Activated B cell treated with CpG ODN at 0.5 μM for 24 hours (primary cell): Measurements from ENCODE around the gene TOM1. TPM values are rescaled to one million over a fixed set of nuclear protein-coding genes. Genes with fewer than 3 reads are reported as not detected.
A peak's percentile ranks its signal among the peaks of the same experiment; 100 is the strongest.

ENCODE experiments used
- ATAC-seq: fragments of 200-7000 bp; cut with Tn5 transposase; one replicate; pipeline ENCODE4 v1.10.0; 2021; ENCODE audit warnings: low read depth, mild to moderate bottlenecking, moderate library complexity
- CTCF ChIA-PET: fragments of 350-600 bp; sonication (Branson Sonifier 250); formaldehyde crosslinking; loops from one replicate; lab custom pipeline; 2021; ENCODE audit warnings: antibody characterized with exemption; lab: Charles Lee
- POLR2A ChIA-PET: fragments of 350-600 bp; sonication (Branson Sonifier 250); formaldehyde crosslinking; loops from one replicate; lab custom pipeline; 2021; ENCODE audit warnings: antibody characterized with exemption; lab: Charles Lee
- DNase-seq: peaks from one replicate; pipeline ENCODE4 v3.0.0; 2022
- H3K27ac Mint-ChIP-seq: one replicate; pipeline ENCODE4 v1.8.0; 2020; ENCODE audit warnings: mixed read lengths
- H3K27me3 Mint-ChIP-seq: one replicate; pipeline ENCODE4 v1.8.0; 2021; ENCODE audit warnings: mixed read lengths
- H3K36me3 Mint-ChIP-seq: one replicate; pipeline ENCODE4 v1.8.0; 2021; ENCODE audit warnings: low read depth, mixed read lengths
- H3K4me1 Mint-ChIP-seq: one replicate; pipeline ENCODE4 v1.8.0; 2021; ENCODE audit warnings: mixed read lengths
- H3K4me3 Mint-ChIP-seq: one replicate; pipeline ENCODE4 v1.8.0; 2020; ENCODE audit warnings: mild to moderate bottlenecking, mixed read lengths
- H3K9me3 Mint-ChIP-seq: one replicate; pipeline ENCODE4 v1.8.0; 2020; ENCODE audit warnings: mixed read lengths
- CTCF ChIP-seq: fragments of 200-600 bp; IDR thresholded peaks from one replicate; pipeline ENCODE4 v1.8.0; 2022; ENCODE audit warnings: antibody characterized with exemption, mild to moderate bottlenecking
- intact Hi-C: fragments of 100-400 bp; cut with micrococcal nuclease; formaldehyde crosslinking; loops from one replicate; pipeline ENCODE4 v1.15.1; 2024
- total RNA-seq: library from RNA; stranded (reverse); gene quantifications from 2 replicates; pipeline ENCODE4 v1.2.3, GENCODE V29; 2022

Gene TOM1
- total RNA-seq, 1 donor from 2014 or later = 40.8 TPM

DNA sequence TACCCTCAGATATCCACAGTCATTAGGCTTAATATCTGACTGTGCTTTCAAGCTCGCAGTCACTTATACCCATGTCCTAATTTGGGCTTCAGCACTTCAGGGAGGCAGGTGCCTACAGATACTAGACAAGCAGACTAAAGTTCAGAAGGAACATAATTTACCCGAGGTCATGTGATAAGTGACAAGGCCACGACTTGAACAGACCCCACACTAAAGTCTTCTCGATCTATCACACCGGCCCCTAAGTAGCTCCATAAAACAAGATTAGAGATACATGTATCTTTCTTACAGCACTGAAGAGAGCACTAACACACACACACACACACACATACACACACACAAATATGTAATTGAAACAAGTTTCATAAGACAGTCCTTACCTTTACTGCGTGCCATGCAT lies 32.6 kb downstream of the TOM1 start:
- no peaks in the 10 kb centered on the region for H3K9me3 Mint-ChIP-seq
- POLR2A ChIA-PET = no interaction called here
- H3K36me3 Mint-ChIP-seq = peaks cover 58% of the 10 kb centered on the region
- no peak for TF ChIP-seq CTCF
- no peak for DNase-seq
- no peaks in the 10 kb centered on the region for H3K27me3 Mint-ChIP-seq
- peak overlapping the region; percentile 21 for H3K27ac Mint-ChIP-seq
- no peak overlapping the region for H3K4me3 Mint-ChIP-seq
- H3K4me1 Mint-ChIP-seq = peaks cover 25% of the 10 kb centered on the region
- CTCF ChIA-PET = no interaction called here
- intact Hi-C loops = no loop called here
- ATAC-seq = no peak

- H3K36me3 Mint-ChIP-seq = peaks cover 59% of the 10 kb centered on the region
- intact Hi-C loops = no loop called here
- DNase-seq (no peak), ATAC-seq (no peak)
- POLR2A ChIA-PET = interaction anchor here (1.4 kb wide), 1 partner anchor 77 kb away, joined by 5 read pairs; no protein-coding TSS in a partner anchor
- CTCF ChIA-PET = no interaction called here
- H3K27ac Mint-ChIP-seq = no peak overlapping the region
- no peaks in the 10 kb centered on the region for H3K27me3 Mint-ChIP-seq
- no peak for TF ChIP-seq CTCF
- H3K4me1 Mint-ChIP-seq = peaks cover 25% of the 10 kb centered on the region
- no peaks in the 10 kb centered on the region for H3K9me3 Mint-ChIP-seq
- H3K4me3 Mint-ChIP-seq = no peak overlapping the region
Observed at GRCh38 chr22:35333220-35333619, 33.5 kb downstream of the TOM1 start.

- Mint-ChIP-seq H3K4me1 (peaks cover 25% of the 10 kb centered on the region), H3K4me3 (no peak overlapping the region), H3K36me3 (peaks cover 60% of the 10 kb centered on the region), H3K9me3 (no peaks in the 10 kb centered on the region), H3K27ac (peak overlapping the region; percentile 46), H3K27me3 (no peaks in the 10 kb centered on the region)
- intact Hi-C loops = no loop called here
- TF ChIP-seq CTCF = no peak
- POLR2A ChIA-PET = interaction anchor here (1.2 to 1.4 kb wide), 2 partner anchors 15 to 76 kb away, joined by 3 to 5 read pairs; no protein-coding TSS in a partner anchor
- CTCF ChIA-PET = no interaction called here
- ATAC-seq (peak; percentile 72), DNase-seq (no peak)
Observed at GRCh38 chr22:35334004-35334403, 34.3 kb downstream of the TOM1 start.

GRCh38 chr22:35335468-35335867 lies 35.8 kb downstream of the TOM1 start:
- TF ChIP-seq CTCF = no peak
- ATAC-seq = no peak
- Mint-ChIP-seq H3K27ac (no peak overlapping the region), H3K4me3 (no peak overlapping the region), H3K27me3 (no peaks in the 10 kb centered on the region), H3K9me3 (no peaks in the 10 kb centered on the region), H3K36me3 (peaks cover 65% of the 10 kb centered on the region), H3K4me1 (peaks cover 12% of the 10 kb centered on the region)
- intact Hi-C loops = no loop called here
- ChIA-PET POLR2A (interaction anchor here (0.8 kb wide), 1 partner anchor 25 kb away, joined by 3 read pairs; no protein-coding TSS in a partner anchor), CTCF (no interaction called here)
- no peak for DNase-seq

- H3K9me3 Mint-ChIP-seq = no peaks in the 10 kb centered on the region
- peaks cover 13% of the 10 kb centered on the region for H3K4me1 Mint-ChIP-seq
- ChIA-PET POLR2A (interaction anchor here (0.8 kb wide), 1 partner anchor 24 kb away, joined by 3 read pairs; no protein-coding TSS in a partner anchor), CTCF (no interaction called here)
- H3K27ac Mint-ChIP-seq = no peak overlapping the region
- DNase-seq (no peak), ATAC-seq (no peak)
- H3K4me3 Mint-ChIP-seq = no peak overlapping the region
- intact Hi-C loops = no loop called here
- H3K27me3 Mint-ChIP-seq = no peaks in the 10 kb centered on the region
- no peak for TF ChIP-seq CTCF
- peaks cover 67% of the 10 kb centered on the region for H3K36me3 Mint-ChIP-seq
Observed at GRCh38 chr22:35335936-35336781, 36.5 kb downstream of the TOM1 start.
